SK-N-SH treated with all-trans-retinoic acid at 6 μM for 48 hours (cell line): Measurements from ENCODE around the gene SNX9.

Experiments
- ARNTL ChIP-seq: fragments of 450-650 bp; formaldehyde crosslinking; IDR thresholded peaks from 2 replicates; pipeline ENCODE4 v1.5.0; 2020; ENCODE audit warnings: low read depth, mild to moderate bottlenecking, moderate library complexity, borderline replicate concordance
- CSDC2 ChIP-seq: fragments of 250-450 bp; sonication (Bioruptor Pico); IDR thresholded peaks from 2 replicates; pipeline ENCODE4 v1.5.0; 2020; ENCODE audit warnings: mild to moderate bottlenecking, moderate library complexity
- GLIS3 ChIP-seq: fragments of 250-450 bp; sonication (Bioruptor Pico); IDR thresholded peaks from 2 replicates; pipeline ENCODE4 v1.5.0; 2020; ENCODE audit warnings: mild to moderate bottlenecking, moderate library complexity
- RARB ChIP-seq: fragments of 250-450 bp; sonication (Bioruptor Pico); IDR thresholded peaks from 2 replicates; pipeline ENCODE4 v1.8.0; 2021; ENCODE audit warnings: mild to moderate bottlenecking, moderate library complexity
- TCF4 ChIP-seq: fragments of 250-450 bp; sonication (Bioruptor Pico); IDR thresholded peaks from 2 replicates; pipeline ENCODE4 v1.8.0; 2021; ENCODE audit warnings: mild to moderate bottlenecking, moderate library complexity, borderline replicate concordance
- ZNF565 ChIP-seq: fragments of 450-650 bp; formaldehyde crosslinking; conservative IDR thresholded peaks from 2 replicates; pipeline ENCODE4 v1.5.0; 2020; ENCODE audit warnings: low read depth, mild to moderate bottlenecking, moderate library complexity
- ZNF8 ChIP-seq: fragments of 450-650 bp; formaldehyde crosslinking; IDR thresholded peaks from 2 replicates; pipeline ENCODE4 v1.5.0; 2020; ENCODE audit warnings: mild to moderate bottlenecking, moderate library complexity
- TF ChIP-seq, protein P1 (sequence below): fragments of 250-450 bp; sonication (Bioruptor Pico); IDR thresholded peaks from 2 replicates; pipeline ENCODE4 v1.8.0; 2020; ENCODE audit warnings: mild to moderate bottlenecking, moderate library complexity, borderline replicate concordance
- TF ChIP-seq, protein P2 (sequence below): fragments of 250-450 bp; sonication (Bioruptor Pico); IDR thresholded peaks from 2 replicates; pipeline ENCODE4 v1.5.0; 2020; ENCODE audit warnings: mild to moderate bottlenecking, moderate library complexity

DNA sequence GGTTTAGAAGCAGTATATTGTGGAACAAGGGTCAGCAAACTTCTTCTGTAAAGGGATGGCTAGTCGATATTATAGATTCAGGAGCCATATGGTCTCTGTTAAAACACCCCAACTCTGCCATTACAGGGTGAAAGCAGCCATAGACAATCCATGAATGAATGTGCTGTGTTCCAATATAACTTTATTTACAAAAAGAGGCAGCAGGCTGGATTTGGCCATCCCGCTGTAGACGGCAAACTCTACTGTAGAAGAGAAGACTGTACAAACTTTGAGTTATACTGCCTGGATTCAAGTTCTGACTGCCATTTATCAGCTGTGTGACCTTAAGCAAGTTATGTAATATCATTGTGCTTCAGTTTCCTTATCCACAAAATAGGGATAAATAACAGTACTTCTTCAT lies 33.7 kb upstream of the SNX9 start:
- TF ChIP-seq CSDC2 (CRISPR knock-in tag) (no peak), ZNF565 (no peak), ARNTL (CRISPR knock-in tag) (no peak), RARB (CRISPR knock-in tag) (no peak), GLIS3 (no peak), TCF4 (CRISPR knock-in tag) (no peak), ZNF8 (CRISPR knock-in tag) (no peak)
- TF ChIP-seq, protein P1, sequence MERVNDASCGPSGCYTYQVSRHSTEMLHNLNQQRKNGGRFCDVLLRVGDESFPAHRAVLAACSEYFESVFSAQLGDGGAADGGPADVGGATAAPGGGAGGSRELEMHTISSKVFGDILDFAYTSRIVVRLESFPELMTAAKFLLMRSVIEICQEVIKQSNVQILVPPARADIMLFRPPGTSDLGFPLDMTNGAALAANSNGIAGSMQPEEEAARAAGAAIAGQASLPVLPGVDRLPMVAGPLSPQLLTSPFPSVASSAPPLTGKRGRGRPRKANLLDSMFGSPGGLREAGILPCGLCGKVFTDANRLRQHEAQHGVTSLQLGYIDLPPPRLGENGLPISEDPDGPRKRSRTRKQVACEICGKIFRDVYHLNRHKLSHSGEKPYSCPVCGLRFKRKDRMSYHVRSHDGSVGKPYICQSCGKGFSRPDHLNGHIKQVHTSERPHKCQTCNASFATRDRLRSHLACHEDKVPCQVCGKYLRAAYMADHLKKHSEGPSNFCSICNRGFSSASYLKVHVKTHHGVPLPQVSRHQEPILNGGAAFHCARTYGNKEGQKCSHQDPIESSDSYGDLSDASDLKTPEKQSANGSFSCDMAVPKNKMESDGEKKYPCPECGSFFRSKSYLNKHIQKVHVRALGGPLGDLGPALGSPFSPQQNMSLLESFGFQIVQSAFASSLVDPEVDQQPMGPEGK (CRISPR knock-in tag), result no peak
- TF ChIP-seq, protein P2, sequence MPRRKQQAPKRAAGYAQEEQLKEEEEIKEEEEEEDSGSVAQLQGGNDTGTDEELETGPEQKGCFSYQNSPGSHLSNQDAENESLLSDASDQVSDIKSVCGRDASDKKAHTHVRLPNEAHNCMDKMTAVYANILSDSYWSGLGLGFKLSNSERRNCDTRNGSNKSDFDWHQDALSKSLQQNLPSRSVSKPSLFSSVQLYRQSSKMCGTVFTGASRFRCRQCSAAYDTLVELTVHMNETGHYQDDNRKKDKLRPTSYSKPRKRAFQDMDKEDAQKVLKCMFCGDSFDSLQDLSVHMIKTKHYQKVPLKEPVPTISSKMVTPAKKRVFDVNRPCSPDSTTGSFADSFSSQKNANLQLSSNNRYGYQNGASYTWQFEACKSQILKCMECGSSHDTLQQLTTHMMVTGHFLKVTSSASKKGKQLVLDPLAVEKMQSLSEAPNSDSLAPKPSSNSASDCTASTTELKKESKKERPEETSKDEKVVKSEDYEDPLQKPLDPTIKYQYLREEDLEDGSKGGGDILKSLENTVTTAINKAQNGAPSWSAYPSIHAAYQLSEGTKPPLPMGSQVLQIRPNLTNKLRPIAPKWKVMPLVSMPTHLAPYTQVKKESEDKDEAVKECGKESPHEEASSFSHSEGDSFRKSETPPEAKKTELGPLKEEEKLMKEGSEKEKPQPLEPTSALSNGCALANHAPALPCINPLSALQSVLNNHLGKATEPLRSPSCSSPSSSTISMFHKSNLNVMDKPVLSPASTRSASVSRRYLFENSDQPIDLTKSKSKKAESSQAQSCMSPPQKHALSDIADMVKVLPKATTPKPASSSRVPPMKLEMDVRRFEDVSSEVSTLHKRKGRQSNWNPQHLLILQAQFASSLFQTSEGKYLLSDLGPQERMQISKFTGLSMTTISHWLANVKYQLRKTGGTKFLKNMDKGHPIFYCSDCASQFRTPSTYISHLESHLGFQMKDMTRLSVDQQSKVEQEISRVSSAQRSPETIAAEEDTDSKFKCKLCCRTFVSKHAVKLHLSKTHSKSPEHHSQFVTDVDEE (CRISPR knock-in tag), result no peak
